ENCODE results near the gene UGT1A8. TPM values are rescaled to one million over a fixed set of nuclear protein-coding genes. Genes with fewer than 3 reads are reported as not detected.
A peak's percentile ranks its signal among the peaks of the same experiment; 100 is the strongest.
"Not testable (repeated sequence)": the region's sequence is repeated elsewhere in the genome, so short reads cannot be mapped to it uniquely, and the experiment has no call there.

The UGT1A8 gene
- total RNA-seq, 1 donor from 2014 or later = 0.17 TPM

DNA sequence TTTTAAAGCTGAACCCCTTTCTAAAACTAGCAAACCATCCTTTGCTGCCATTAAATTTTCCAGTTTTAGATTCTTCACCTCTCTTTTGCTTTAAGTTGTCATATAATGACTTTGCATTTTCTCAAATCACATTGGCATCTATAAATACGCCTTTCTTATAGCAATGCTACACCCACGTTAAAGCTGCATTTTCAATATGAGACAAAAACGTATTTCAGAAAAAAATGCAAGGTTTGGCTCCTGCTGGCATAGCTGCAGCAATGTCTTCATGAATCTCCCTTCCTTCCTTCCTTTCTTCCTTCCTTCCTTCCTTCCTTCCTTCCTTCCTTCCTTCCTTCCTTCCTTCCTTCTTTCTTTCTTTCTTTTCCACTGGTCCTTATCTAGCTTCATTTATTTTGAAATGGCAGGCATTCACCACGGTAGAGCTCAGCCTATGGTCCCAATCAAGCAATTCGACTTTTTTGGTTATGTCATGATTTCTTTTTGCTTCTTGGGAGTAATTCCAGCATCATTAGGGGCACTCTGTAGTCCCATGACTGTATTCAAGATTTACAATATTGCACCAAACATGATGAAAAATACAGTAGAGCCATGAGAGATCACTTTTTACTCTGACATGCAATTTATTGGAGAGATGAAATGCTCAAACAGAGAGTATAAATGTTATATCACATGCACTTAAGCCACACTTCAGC, 10.0 kb downstream of the UGT1A8 start:
- Mint-ChIP-seq H3K9me3 (peaks cover 4% of the 10 kb centered on the region), H3K4me1 (ENCODE audit: unreplicated experiment) (no peaks in the 10 kb centered on the region), H3K4me3 (no peak overlapping the region), H3K27ac (no peak overlapping the region), H3K36me3 (no peaks in the 10 kb centered on the region), H3K27me3 (peaks cover 24% of the 10 kb centered on the region)
- TF ChIP-seq CTCF (conservative IDR thresholded peaks at IDR 0.05) = no peak
- no peak for DNase-seq (ENCODE audit: extremely low spot score, unreplicated experiment)

- not testable (repeated sequence) for H3K36me3 Mint-ChIP-seq; H3K9me3 Mint-ChIP-seq; H3K4me3 Mint-ChIP-seq; H3K27ac Mint-ChIP-seq; H3K4me1 Mint-ChIP-seq (ENCODE audit: unreplicated experiment); DNase-seq (ENCODE audit: extremely low spot score, unreplicated experiment)
- peaks cover 46% of the 10 kb centered on the region for H3K27me3 Mint-ChIP-seq
These were observed 18.9 kb downstream of the UGT1A8 start, which contains the start of gene UGT1A10 for GRCh38 chr2:233636306-233636705. Gene UGT1A10 (plus strand): TSS chr2:233636448. CDS start chr2:233636523, 75 bp downstream.

GRCh38 chr2:233638836-233639235, 21.4 kb downstream of the UGT1A8 start:
- Mint-ChIP-seq H3K27me3 (peaks cover 40% of the 10 kb centered on the region), H3K36me3 (no peaks in the 10 kb centered on the region), H3K9me3 (peaks cover 4% of the 10 kb centered on the region), H3K4me3 (no peak overlapping the region), H3K27ac (no peak overlapping the region), H3K4me1 (ENCODE audit: unreplicated experiment) (no peaks in the 10 kb centered on the region)
- no peak for DNase-seq (ENCODE audit: extremely low spot score, unreplicated experiment)
- TF ChIP-seq CTCF (conservative IDR thresholded peaks at IDR 0.05) = no peak

DNA sequence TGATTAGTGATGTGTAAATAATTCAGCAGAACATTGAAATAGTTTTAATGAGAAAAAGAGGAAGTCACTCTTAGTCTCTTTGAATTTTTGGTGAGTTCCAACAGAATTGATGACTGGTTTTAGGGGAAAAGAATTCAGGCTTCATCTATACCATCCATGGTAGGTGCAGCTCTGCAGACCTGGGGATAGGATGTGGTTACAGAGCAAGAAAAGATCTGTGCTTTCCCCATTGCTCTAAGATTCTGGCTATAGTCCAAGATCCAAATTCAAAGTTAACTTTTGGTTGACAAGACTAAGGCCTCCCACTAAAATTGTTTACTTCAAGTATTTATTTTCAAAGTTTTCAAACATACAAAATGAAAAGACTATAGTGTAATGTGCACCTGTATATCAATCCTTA, 22.4 kb downstream of the UGT1A8 start:
- H3K27me3 Mint-ChIP-seq = peaks cover 34% of the 10 kb centered on the region
- no peaks in the 10 kb centered on the region for H3K4me1 Mint-ChIP-seq (ENCODE audit: unreplicated experiment)
- H3K36me3 Mint-ChIP-seq = no peaks in the 10 kb centered on the region
- TF ChIP-seq CTCF (conservative IDR thresholded peaks at IDR 0.05) = no peak
- no peak overlapping the region for H3K27ac Mint-ChIP-seq
- H3K4me3 Mint-ChIP-seq = no peak overlapping the region
- DNase-seq (ENCODE audit: extremely low spot score, unreplicated experiment) = no peak
- H3K9me3 Mint-ChIP-seq = peaks cover 4% of the 10 kb centered on the region

DNA sequence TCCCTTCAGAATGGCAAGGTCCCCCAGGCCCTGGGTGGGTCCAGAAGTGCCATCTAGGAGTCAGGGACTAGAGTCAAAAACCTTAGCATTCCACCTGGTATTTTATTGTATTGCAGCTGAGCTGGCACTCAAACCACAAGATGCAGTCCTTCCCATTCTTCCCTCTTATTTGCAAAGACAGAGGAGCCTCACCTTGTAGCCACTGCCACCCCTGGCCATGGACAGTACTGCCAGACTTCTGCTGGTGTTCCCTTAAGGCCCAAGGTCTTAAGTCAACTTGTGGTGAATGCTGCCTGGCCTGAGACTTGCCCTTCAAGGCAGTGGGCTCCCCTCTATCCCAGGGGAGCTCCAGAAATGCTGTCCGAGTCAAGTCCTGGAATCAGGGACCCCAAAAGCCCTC, 25.7 kb downstream of the UGT1A8 start:
- peaks cover 4% of the 10 kb centered on the region for H3K9me3 Mint-ChIP-seq
- no peaks in the 10 kb centered on the region for H3K36me3 Mint-ChIP-seq
- H3K27me3 Mint-ChIP-seq = peaks cover 22% of the 10 kb centered on the region
- H3K4me3 Mint-ChIP-seq = no peak overlapping the region
- no peak for DNase-seq (ENCODE audit: extremely low spot score, unreplicated experiment)
- no peak overlapping the region for H3K27ac Mint-ChIP-seq
- peak; percentile 33 for TF ChIP-seq CTCF (conservative IDR thresholded peaks at IDR 0.05)
- no peaks in the 10 kb centered on the region for H3K4me1 Mint-ChIP-seq (ENCODE audit: unreplicated experiment)

DNA sequence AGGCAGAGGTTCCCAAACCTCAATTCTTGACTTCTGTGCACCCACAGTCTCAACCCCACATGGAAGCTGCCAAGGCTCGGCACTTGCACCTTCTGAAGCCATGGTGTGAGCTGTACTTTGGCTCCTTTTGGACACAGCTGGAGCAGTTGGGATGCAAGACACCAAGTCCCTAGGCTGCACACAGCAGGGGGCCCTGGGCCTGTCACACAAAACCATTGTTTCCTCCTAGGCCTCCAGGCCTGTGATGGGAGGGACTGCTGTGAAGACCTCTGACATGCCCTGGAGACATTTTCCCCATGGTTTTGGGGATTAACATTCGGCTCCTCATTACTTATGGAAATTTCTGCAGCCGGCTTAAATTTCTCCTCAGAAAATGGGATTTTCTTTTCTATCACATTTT, 28.6 kb downstream of the UGT1A8 start:
- not testable (repeated sequence) for H3K4me3 Mint-ChIP-seq; DNase-seq (ENCODE audit: extremely low spot score, unreplicated experiment); H3K9me3 Mint-ChIP-seq; H3K36me3 Mint-ChIP-seq; H3K4me1 Mint-ChIP-seq (ENCODE audit: unreplicated experiment); H3K27ac Mint-ChIP-seq
- peaks cover 17% of the 10 kb centered on the region for H3K27me3 Mint-ChIP-seq

All from type B pancreatic cell (in vitro differentiated cells).